A673 (cell line): Measurements from ENCODE around the gene ANKS6. TPM values are rescaled to one million over a fixed set of nuclear protein-coding genes. Genes with fewer than 3 reads are reported as not detected.

Source experiments
- BruUV-seq: library from RNA; stranded (reverse); fragments of 400-500 nt; replicated peaks from 2 replicates; lab custom pipeline; 2021; lab: Mats Ljungman, UMichigan
- CTCF ChIA-PET: fragments of 300-600 bp; sonication (Branson Sonifier 250); formaldehyde crosslinking; loops from one replicate; lab custom pipeline; 2022; ENCODE audit warnings: antibody characterized with exemption; lab: Charles Lee
- POLR2A ChIA-PET: fragments of 300-600 bp; sonication (Branson Sonifier 250); formaldehyde crosslinking; loops from one replicate; lab custom pipeline; 2022; ENCODE audit warnings: antibody characterized with exemption; ENCODE audit not compliant: low non-redundant PET; lab: Charles Lee
- DNase-seq: peaks from one replicate; pipeline ENCODE4 v3.0.0-alpha.2; 2015; ENCODE audit warnings: low spot score
- H3K27ac ChIP-seq: fragments of 200-600 bp; sonication (generic); 2 replicates; pipeline ENCODE4 v1.5.1; 2016; ENCODE audit warnings: mixed run types, low read depth, mild to moderate bottlenecking, mixed read lengths, antibody characterized with exemption, low read length; ENCODE audit not compliant: poor library complexity, severe bottlenecking
- H3K27me3 ChIP-seq: fragments of 200-600 bp; sonication (generic); replicated peaks from 2 replicates; pipeline ENCODE4 v1.6.1; 2017; ENCODE audit warnings: mixed run types, low read depth, mild to moderate bottlenecking, mixed read lengths, antibody characterized with exemption, low read length; ENCODE audit not compliant: insufficient read depth, poor library complexity
- H3K36me3 ChIP-seq: fragments of 200-600 bp; sonication (generic); 2 replicates; pipeline ENCODE4 v1.6.1; 2016; ENCODE audit warnings: mixed run types, mild to moderate bottlenecking, mixed read lengths, antibody characterized with exemption, low read length; ENCODE audit not compliant: insufficient read depth, poor library complexity, severe bottlenecking
- H3K4me1 ChIP-seq: fragments of 200-600 bp; sonication (generic); 2 replicates; pipeline ENCODE4 v1.6.1; 2017; ENCODE audit warnings: mixed run types, mild to moderate bottlenecking, mixed read lengths, antibody characterized with exemption, low read length; ENCODE audit not compliant: insufficient read depth, poor library complexity, severe bottlenecking
- H3K4me3 ChIP-seq: fragments of 200-600 bp; sonication (generic); 2 replicates; pipeline ENCODE4 v1.5.1; 2016; ENCODE audit warnings: low read depth, mixed run types, mild to moderate bottlenecking, mixed read lengths, low read length; ENCODE audit not compliant: poor library complexity, severe bottlenecking
- H3K9me3 ChIP-seq: fragments of 200-600 bp; sonication (generic); 2 replicates; pipeline ENCODE4 v1.6.1; 2016; ENCODE audit warnings: mixed run types, low read depth, mild to moderate bottlenecking, mixed read lengths, antibody characterized with exemption, low read length; ENCODE audit not compliant: poor library complexity, severe bottlenecking
- EZH2 ChIP-seq: fragments of 200-600 bp; sonication (generic); IDR thresholded peaks from 2 replicates; pipeline ENCODE4 v1.6.1; 2017; ENCODE audit warnings: borderline replicate concordance, low read depth, mild to moderate bottlenecking, mixed read lengths, antibody characterized with exemption, low read length; ENCODE audit not compliant: poor library complexity, severe bottlenecking
- intact Hi-C: fragments of 100-400 bp; cut with micrococcal nuclease; formaldehyde crosslinking; loops from one replicate; pipeline ENCODE4 v1.10.0; 2022; ENCODE audit not compliant: unreplicated experiment
- total RNA-seq: library from RNA; stranded (reverse); gene quantifications from 2 replicates; pipeline ENCODE4 v1.2.3, GENCODE V29; 2021
- TF ChIP-seq, protein P1 (sequence below): fragments of 300-800, 200-600 bp; sonication (generic); conservative IDR thresholded peaks from 2 replicates; pipeline ENCODE4 v1.5.1; 2017; ENCODE audit warnings: low read depth, mild to moderate bottlenecking, antibody characterized with exemption, low read length, moderate library complexity, mixed read lengths

ANKS6 gene
- total RNA-seq, 1 experiment from 2014 or later: 14.4 TPM

DNA sequence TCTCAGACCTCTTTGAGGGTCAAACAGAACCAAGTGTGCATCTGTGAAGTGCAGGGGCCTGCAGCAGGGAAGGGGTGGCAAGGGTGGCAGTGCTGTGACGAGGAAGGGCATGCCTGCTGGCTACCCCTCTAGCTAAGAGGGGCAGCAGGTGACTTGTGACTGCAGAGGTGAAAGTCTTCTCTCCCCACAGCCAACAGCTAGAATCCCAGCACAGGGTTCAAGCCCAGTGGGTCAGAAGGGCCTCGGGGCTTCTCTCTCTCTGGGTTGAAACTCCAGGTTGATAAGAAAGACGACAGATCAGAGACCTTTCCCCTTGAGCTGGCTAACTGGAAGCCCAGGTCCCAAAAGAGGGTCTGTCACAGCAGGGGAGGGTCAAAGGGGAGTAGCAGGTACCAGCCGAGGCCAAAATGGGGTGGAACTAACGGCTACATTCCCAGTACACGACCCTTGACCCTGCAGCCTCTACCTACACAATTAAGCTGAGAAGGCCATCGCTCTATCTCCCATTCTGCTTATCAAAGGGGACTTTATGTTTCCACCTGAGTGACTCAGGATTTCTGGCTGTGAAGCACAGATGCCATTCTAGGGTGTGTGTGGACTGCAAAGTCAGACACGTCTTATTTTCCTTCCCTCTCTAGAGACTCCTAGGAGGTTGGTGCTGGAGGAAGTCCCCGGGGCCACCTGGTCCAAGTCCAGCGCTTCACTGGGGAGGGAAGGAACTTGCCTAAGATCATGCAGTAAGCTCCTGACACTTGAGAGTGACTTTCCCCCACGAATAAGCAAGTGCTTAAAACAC is 14.6 kb downstream of the ANKS6 start:
- CTCF ChIA-PET: interaction anchor here (0.6 kb wide), 1 partner anchor 112 kb away, joined by 8 read pairs; no protein-coding TSS in a partner anchor
- Histone ChIP-seq H3K36me3 (no peaks in the 10 kb centered on the region), H3K27ac (no peak overlapping the region), H3K4me1 (no peaks in the 10 kb centered on the region), H3K27me3 (no peaks in the 10 kb centered on the region), H3K9me3 (no peaks in the 10 kb centered on the region), H3K4me3 (no peak overlapping the region)
- TF ChIP-seq, protein P1, sequence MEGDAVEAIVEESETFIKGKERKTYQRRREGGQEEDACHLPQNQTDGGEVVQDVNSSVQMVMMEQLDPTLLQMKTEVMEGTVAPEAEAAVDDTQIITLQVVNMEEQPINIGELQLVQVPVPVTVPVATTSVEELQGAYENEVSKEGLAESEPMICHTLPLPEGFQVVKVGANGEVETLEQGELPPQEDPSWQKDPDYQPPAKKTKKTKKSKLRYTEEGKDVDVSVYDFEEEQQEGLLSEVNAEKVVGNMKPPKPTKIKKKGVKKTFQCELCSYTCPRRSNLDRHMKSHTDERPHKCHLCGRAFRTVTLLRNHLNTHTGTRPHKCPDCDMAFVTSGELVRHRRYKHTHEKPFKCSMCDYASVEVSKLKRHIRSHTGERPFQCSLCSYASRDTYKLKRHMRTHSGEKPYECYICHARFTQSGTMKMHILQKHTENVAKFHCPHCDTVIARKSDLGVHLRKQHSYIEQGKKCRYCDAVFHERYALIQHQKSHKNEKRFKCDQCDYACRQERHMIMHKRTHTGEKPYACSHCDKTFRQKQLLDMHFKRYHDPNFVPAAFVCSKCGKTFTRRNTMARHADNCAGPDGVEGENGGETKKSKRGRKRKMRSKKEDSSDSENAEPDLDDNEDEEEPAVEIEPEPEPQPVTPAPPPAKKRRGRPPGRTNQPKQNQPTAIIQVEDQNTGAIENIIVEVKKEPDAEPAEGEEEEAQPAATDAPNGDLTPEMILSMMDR: no peak
- no peak for TF ChIP-seq EZH2
- POLR2A ChIA-PET: no interaction called here
- intact Hi-C loops: no loop called here
- DNase-seq: no peak
- no TSS peak for BruUV-seq

DNA sequence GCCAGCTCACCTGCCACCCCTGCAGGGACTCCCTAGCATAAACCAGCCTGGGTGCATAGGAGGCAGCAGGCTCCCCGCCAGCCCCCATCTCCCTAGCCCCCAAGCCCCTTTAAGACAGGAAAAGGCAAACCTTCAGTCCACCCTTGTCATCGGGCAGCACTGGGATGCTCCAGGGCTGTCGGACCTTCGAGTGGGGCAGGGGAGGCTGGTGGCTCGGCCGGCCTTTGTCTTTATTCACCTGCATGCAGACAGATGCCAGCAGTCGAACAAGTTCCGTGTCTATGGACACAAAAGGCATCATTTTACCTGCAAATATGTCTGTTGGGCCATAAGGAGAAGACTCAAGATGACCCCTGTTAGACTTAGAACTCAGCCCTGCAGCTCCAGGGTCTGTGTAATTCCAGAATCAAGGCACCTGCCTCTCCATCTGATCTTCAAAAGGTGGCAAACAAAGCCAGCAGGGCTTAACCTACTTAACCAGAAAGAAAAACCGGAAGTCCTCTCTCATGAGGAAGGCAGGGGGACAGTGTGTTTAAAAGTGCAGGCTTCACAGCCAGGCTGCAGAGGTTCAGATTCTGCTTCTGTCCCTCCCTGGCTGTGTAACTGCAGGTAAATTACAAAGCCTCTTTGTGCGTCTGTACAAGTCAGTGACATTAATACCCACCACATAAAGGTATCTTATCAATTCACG is 16.2 kb downstream of the ANKS6 start:
- BruUV-seq: no TSS peak
- H3K27ac ChIP-seq: no peak overlapping the region
- CTCF ChIA-PET: no interaction called here
- no peaks in the 10 kb centered on the region for H3K36me3 ChIP-seq
- H3K27me3 ChIP-seq: no peaks in the 10 kb centered on the region
- no peak for DNase-seq
- H3K9me3 ChIP-seq: no peaks in the 10 kb centered on the region
- H3K4me1 ChIP-seq: no peaks in the 10 kb centered on the region
- POLR2A ChIA-PET: no interaction called here
- H3K4me3 ChIP-seq: no peak overlapping the region
- intact Hi-C loops: no loop called here
- TF ChIP-seq EZH2: no peak
- TF ChIP-seq, protein P1: no peak

GRCh38 chr9:98778711-98779530 is 17.4 kb downstream of the ANKS6 start:
- no peak overlapping the region for H3K4me3 ChIP-seq
- no peak for DNase-seq
- no peaks in the 10 kb centered on the region for H3K4me1 ChIP-seq
- no TSS peak for BruUV-seq
- no peak for TF ChIP-seq EZH2
- TF ChIP-seq, protein P1: no peak
- POLR2A ChIA-PET: interaction anchor here (0.6 kb wide), 1 partner anchor 1037 kb away, joined by 3 read pairs; no protein-coding TSS in a partner anchor
- no peaks in the 10 kb centered on the region for H3K36me3 ChIP-seq
- H3K27ac ChIP-seq: no peak overlapping the region
- H3K9me3 ChIP-seq: no peaks in the 10 kb centered on the region
- intact Hi-C loops: loop anchor here (5.0 to 10.0 kb wide), 2 partner anchors 247 to 704 kb away; no protein-coding TSS in a partner anchor
- CTCF ChIA-PET: no interaction called here
- H3K27me3 ChIP-seq: no peaks in the 10 kb centered on the region
